ENCODE results near the gene FILIP1L.
A peak's percentile ranks its signal among the peaks of the same experiment; 100 is the strongest.

Gene FILIP1L

DNA sequence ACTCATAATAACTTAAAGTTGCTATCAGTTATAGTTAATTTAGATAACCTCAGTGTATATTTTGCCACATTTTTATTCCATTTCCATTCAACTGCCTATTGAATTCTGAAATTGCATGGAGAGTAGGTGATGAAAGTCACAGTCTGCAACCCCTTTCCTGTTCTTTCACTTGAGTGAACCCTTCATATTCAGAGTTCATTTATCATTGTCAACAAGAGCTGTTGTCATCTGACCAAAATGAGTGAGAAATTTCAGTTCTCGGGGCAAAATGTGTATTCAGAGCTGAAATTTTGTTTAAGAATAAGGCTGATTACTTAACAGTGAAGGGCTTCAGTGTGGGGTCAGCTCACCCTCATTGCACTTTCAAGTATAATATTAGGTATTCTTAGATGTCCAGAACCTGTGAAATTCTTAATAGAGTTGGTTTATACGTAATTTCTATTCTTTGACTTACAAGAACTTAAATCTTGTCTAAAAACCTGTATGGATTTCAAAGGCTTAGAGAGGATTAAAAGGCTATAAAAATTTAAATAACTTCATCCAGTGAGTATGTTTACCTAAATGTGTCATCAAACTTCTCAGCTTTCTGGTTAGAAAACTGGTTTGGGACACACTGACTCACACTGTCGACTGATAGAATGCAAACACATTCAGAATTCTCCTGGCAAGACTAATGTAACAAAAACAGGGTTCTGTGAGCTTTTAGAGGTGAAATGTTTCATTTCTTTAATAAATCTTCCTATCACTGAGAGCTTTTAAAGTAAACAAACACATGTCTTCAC lies 204.4 kb downstream of the FILIP1L start:
- peak in 1 of 2 donors; percentile 53 for DNase-seq (ENCODE audit: low read depth in 2 of 2)
- no peak for TF ChIP-seq CTCF (IDR thresholded peaks at IDR 0.05; ENCODE audit: low read depth, low read length)
- no peak overlapping the region for H3K4me3 ChIP-seq (replicated peaks in 1 of 2; ENCODE audit: low read depth in 2 of 2, low read length in 2 of 2)

DNA sequence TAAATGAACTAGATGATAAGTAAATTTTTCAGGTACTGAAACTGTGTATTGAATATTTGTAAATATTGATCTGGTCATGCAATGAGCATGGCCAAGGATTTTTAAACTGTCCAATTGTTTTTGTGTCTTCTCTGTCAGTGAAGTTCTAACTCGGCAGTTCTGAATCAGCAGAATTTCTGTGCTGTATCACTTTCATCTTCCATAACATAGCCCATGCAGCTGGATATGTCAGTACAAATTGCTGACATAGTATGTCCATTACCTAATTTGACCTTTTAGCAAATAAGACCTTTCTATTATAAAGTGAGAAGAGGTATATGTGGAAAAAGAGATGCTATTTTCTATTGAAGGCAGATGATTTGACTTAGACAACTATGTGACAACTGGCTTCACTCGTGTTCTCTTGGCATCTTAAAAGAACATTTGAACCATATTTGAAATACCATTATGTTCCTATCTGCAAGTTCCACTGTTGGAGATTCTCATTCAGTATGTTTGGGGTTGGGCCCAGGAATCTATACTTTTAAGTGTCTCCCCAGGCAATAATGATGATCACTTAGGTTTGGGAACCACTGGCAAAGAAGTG lies 206.2 kb downstream of the FILIP1L start:
- no peak for TF ChIP-seq CTCF (IDR thresholded peaks at IDR 0.05; ENCODE audit: low read depth, low read length)
- no peak for DNase-seq (ENCODE audit: low read depth in 2 of 2)
- H3K4me3 ChIP-seq (replicated peaks in 1 of 2; ENCODE audit: low read depth in 2 of 2, low read length in 2 of 2), result no peak overlapping the region

- no peak for TF ChIP-seq CTCF (IDR thresholded peaks at IDR 0.05; ENCODE audit: low read depth, low read length)
- no peak overlapping the region for H3K4me3 ChIP-seq (replicated peaks in 1 of 2; ENCODE audit: low read depth in 2 of 2, low read length in 2 of 2)
- DNase-seq (ENCODE audit: low read depth in 2 of 2), result no peak
These were observed 210.4 kb downstream of the FILIP1L start for GRCh38 chr3:99903869-99904268.

DNA sequence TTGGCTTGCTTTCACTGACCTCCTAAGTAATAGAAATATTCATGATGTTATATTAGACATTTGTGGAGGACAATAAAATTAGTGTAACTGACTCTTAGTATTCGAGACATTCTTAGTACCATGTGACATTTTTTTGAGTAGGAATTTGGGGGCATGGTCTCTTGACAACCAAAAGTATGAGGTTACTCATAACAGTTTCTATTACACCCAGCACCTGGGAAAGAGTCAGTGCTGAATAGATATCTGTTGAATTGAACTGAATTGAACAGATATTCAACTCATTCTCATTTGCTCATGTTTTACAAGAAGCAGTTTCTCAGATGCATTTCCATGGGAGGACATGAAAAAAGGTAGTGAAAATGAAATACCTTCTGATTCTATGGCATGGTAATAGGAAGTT lies 212.2 kb downstream of the FILIP1L start:
- H3K4me3 ChIP-seq (replicated peaks in 1 of 2; ENCODE audit: low read depth in 2 of 2, low read length in 2 of 2), result no peak overlapping the region
- DNase-seq (ENCODE audit: low read depth in 2 of 2), result peak in 1 of 2 donors; percentile 50

DNA sequence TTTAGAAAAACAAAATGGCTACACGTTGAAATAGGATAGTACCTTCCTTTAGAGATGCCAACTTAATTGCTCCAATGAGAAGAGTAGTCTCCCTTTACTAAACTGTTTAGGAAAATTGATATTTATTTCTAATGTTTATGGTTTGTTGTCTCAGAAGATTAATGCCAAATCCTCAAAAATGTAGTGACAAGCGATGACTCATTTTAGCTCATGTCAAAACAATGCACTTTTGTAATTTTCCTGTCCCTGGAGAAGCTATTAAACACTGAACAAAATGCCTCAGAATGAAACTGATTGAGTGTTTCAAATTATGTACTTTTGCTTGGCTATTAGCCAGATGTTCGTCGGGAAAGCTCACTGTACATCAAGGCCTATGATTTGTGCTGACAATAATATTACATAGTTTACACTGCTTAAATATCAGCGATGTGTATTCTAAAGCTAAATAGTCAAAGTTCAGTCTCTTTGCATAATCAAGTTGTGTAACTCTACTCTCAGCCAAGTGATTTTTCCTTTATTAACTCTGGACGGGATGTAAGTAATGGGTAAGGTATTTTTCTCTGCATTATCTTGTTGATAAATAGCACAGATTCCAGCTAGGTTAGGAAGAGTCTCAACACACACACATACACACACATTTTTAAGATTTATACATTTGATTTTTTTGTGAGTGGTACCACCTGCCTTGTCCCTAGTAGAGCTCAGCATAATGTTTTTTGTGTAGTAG lies 212.9 kb downstream of the FILIP1L start:
- H3K4me3 ChIP-seq (replicated peaks in 1 of 2; ENCODE audit: low read depth in 2 of 2, low read length in 2 of 2), result peak overlapping the region in 1 of 2 donors; percentile 5
- no peak for TF ChIP-seq CTCF (IDR thresholded peaks at IDR 0.05; ENCODE audit: low read depth, low read length)
- peak; percentile 87 to 93 for DNase-seq (ENCODE audit: low read depth in 2 of 2)

More for the DNA sequence above, 212.2 kb downstream of the FILIP1L start:
- no peak for TF ChIP-seq CTCF (IDR thresholded peaks at IDR 0.05; ENCODE audit: low read depth, low read length)

- DNase-seq (ENCODE audit: low read depth in 2 of 2), result no peak
- TF ChIP-seq CTCF (IDR thresholded peaks at IDR 0.05; ENCODE audit: low read depth, low read length), result no peak
- no peak overlapping the region for H3K4me3 ChIP-seq (replicated peaks in 1 of 2; ENCODE audit: low read depth in 2 of 2, low read length in 2 of 2)
These were observed 214.1 kb downstream of the FILIP1L start for GRCh38 chr3:99900248-99900647.
